ENCODE results near the gene TEN1. TPM values are rescaled to one million over a fixed set of nuclear protein-coding genes. Genes with fewer than 3 reads are reported as not detected.

TEN1 gene
- total RNA-seq, 4 donors from 2014 or later = 24.6 to 40.6 (median 26.2) TPM

DNA sequence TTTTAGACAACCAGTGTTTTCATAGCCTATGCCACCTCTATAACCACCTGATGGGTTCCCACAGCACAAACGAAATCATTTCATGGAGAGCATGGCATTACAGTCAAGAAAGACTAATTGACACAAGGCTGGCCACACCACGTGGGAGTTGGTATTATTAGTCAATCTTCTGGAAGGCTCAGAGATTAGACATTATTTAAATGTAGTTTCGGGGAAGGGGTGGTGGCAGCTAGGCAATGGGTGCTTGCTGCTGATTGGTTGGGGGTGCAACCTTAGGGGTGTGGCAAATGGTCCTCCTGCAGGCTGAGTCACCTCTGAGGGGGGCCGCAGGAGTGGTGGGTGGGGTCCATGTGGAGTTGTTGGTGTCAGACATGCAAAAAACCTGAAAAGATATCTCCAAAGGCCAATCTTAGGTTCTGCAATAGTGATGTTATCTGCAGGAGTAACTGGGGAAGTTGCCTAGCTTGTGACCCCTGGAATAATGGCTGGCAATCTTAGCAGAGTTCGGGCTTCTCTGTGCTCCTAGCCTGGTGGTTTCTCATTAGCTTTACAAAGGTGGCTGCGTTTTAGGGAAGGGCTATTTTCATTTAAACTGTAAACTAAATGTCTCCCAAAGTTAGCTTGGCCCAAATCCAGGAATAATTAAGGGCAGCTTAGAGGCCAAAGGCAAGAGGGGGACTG is 4.6 kb downstream of the TEN1 start:
- no peak overlapping the region for H3K4me3 ChIP-seq
- WGBS, 2 donors = 33 to 56% methylated on average over 6 of the region's 6 CpGs
- peaks cover 9 to 58% (median 32%) of the 10 kb centered on the region in 3 donors for H3K4me1 ChIP-seq
- DNase-seq = no peak
- H3K36me3 ChIP-seq = peaks cover 0 to 17% (median 0%) of the 10 kb centered on the region in 3 donors
- TF ChIP-seq CTCF (IDR thresholded peaks at IDR 0.05) (no peak), POLR2A (IDR thresholded peaks at IDR 0.05) (no peak)
- no peaks in the 10 kb centered on the region for H3K9me3 ChIP-seq
- intact Hi-C loops (cut with DNase I) = no loop called here
- no peaks in the 10 kb centered on the region for H3K27me3 ChIP-seq
- peak overlapping the region; percentile 56 to 99 (median 98) for H3K27ac ChIP-seq

GRCh38 chr17:75985986-75986385 is 6.9 kb downstream of the TEN1 start:
- H3K9me3 ChIP-seq = no peaks in the 10 kb centered on the region
- TF ChIP-seq CTCF (IDR thresholded peaks at IDR 0.05) (no peak), POLR2A (IDR thresholded peaks at IDR 0.05) (no peak)
- no peaks in the 10 kb centered on the region for H3K27me3 ChIP-seq
- H3K36me3 ChIP-seq = peaks cover 0 to 41% (median 0%) of the 10 kb centered on the region in 3 donors
- intact Hi-C loops (cut with DNase I) = no loop called here
- no peak overlapping the region for H3K4me3 ChIP-seq
- peaks cover 0 to 46% (median 25%) of the 10 kb centered on the region in 3 donors for H3K4me1 ChIP-seq
- WGBS, 2 donors = 58 to 86% methylated on average over 4 of the region's 4 CpGs
- DNase-seq = no peak
- no peak overlapping the region for H3K27ac ChIP-seq

DNA sequence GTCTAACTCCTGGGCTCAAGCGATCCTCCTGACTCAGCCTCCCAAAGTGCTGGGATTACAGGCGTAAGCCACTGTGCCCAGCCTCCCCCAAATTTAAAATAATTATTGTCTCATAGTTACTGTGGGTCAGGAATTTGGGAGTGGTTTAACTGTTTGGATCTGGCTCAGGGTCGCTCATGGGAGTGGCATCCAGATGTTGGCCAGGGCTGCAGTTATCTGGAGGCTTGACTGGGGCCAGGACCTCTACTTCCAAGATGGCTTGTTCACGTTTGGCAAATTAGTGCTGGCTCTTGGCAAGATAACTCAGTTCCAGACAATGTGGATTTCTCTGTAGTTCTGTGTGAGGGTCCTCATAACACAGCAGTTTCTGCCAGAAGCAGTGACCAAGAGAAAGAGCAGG is 8.0 kb downstream of the TEN1 start:
- Histone ChIP-seq H3K27me3 (no peaks in the 10 kb centered on the region), H3K4me3 (no peak overlapping the region), H3K4me1 (peaks cover 0 to 35% (median 20%) of the 10 kb centered on the region in 3 donors), H3K36me3 (peaks cover 0 to 51% (median 0%) of the 10 kb centered on the region in 3 donors), H3K27ac (no peak overlapping the region), H3K9me3 (no peaks in the 10 kb centered on the region)
- TF ChIP-seq CTCF (IDR thresholded peaks at IDR 0.05) (no peak), POLR2A (IDR thresholded peaks at IDR 0.05) (no peak)
- DNase-seq = no peak
- intact Hi-C loops (cut with DNase I) = no loop called here
- WGBS, 2 donors = 68 to 71% methylated on average over 4 of the region's 4 CpGs

DNA sequence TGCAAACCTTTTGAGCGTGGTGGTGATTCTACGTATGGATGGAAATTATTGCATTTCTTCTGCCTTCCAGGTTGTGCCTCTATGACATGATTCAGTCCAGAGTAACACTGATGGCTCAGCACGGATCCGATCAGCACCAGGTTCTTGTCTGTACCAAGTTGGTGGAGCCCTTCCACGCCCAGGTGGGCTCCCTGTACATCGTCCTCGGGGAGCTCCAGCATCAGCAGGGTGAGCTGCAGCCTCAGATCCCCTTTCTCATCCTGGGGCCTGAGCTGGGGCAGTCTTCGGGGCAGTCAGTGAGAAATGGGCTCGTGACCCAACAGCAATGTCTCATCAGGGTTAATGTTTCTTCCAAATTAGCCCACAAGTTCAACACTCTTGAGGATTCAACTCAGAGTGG is 12.4 kb downstream of the TEN1 start:
- DNase-seq = no peak
- TF ChIP-seq CTCF (IDR thresholded peaks at IDR 0.05) (no peak), POLR2A (IDR thresholded peaks at IDR 0.05) (no peak)
- H3K4me3 ChIP-seq = no peak overlapping the region
- no peaks in the 10 kb centered on the region for H3K9me3 ChIP-seq
- WGBS, 2 donors = 91 to 98% methylated on average over 4 to 7 of the region's 9 CpGs
- peaks cover 0 to 3% (median 2%) of the 10 kb centered on the region in 3 donors for H3K4me1 ChIP-seq
- H3K27ac ChIP-seq = no peak overlapping the region
- no peaks in the 10 kb centered on the region for H3K27me3 ChIP-seq
- H3K36me3 ChIP-seq = peaks cover 0 to 89% (median 0%) of the 10 kb centered on the region in 3 donors
- intact Hi-C loops (cut with DNase I) = no loop called here

GRCh38 chr17:75994802-75995370 is 15.8 kb downstream of the TEN1 start:
- TF ChIP-seq POLR2A (IDR thresholded peaks at IDR 0.05) (no peak), CTCF (IDR thresholded peaks at IDR 0.05) (no peak)
- H3K27me3 ChIP-seq = no peaks in the 10 kb centered on the region
- no peaks in the 10 kb centered on the region for H3K9me3 ChIP-seq
- no peak overlapping the region for H3K27ac ChIP-seq
- H3K36me3 ChIP-seq = peaks cover 0 to 62% (median 0%) of the 10 kb centered on the region in 3 donors
- no peak for DNase-seq
- 55 to 83% methylated on average over 2 to 5 of the region's 5 CpGs for WGBS, 2 donors
- no peak overlapping the region for H3K4me3 ChIP-seq
- intact Hi-C loops (cut with DNase I) = no loop called here
- H3K4me1 ChIP-seq = peaks cover 11 to 28% (median 16%) of the 10 kb centered on the region in 3 donors

All from esophagus squamous epithelium (tissue), 5 donors.